Uterus (tissue), 2 donors: ENCODE data around the gene AGPAT3.

ENCODE experiments used
- CTCF ChIP-seq, 4 experiments: fragments of 200-600 bp in 2 of 4; fragments of 450-650 bp in 2 of 4; sonication (generic) in 2 of 4; IDR thresholded peaks; one replicate each; pipeline ENCODE4 v1.5.1; 2016 to 2019; ENCODE audit warnings: antibody characterized with exemption in 4 of 4, mild to moderate bottlenecking in 2 of 4, moderate library complexity in 1 of 4
- POLR2A ChIP-seq, 2 donors: fragments of 450-650 bp; IDR thresholded peaks; one replicate each; pipeline ENCODE4 v1.6.1; 2016; ENCODE audit warnings: antibody characterized with exemption in 2 of 2, mild to moderate bottlenecking in 1 of 2, moderate library complexity in 1 of 2

GRCh38 chr21:43907751-43908150 is 42.7 kb downstream of the AGPAT3 start:
- TF ChIP-seq CTCF (IDR thresholded peaks at IDR 0.05) = no peak
- no peak for TF ChIP-seq POLR2A (IDR thresholded peaks at IDR 0.05)
